GM19463 (cell line): ENCODE data around the gene PRKAR1B.
"Not testable (repeated sequence)": the region's sequence is repeated elsewhere in the genome, so short reads cannot be mapped to it uniquely, and the experiment has no call there.

Experiments
- ATAC-seq: cut with Tn5 transposase; IDR thresholded peaks from one replicate; pipeline ENCODE4 v1.9.1; 2021; ENCODE audit warnings: mild to moderate bottlenecking, moderate library complexity; ENCODE audit not compliant: unreplicated experiment

Gene PRKAR1B

GRCh38 chr7:563629-564170 is 163.4 kb downstream of the PRKAR1B start:
- no peak for ATAC-seq

GRCh38 chr7:562789-563628 is 164.1 kb downstream of the PRKAR1B start:
- no peak for ATAC-seq

- no peak for ATAC-seq
These were observed 164.8 kb downstream of the PRKAR1B start for GRCh38 chr7:562374-562675.

GRCh38 chr7:561631-562373 is 165.3 kb downstream of the PRKAR1B start:
- ATAC-seq = no peak

GRCh38 chr7:560966-561630 is 166.0 kb downstream of the PRKAR1B start:
- ATAC-seq = no peak

GRCh38 chr7:559396-559705 is 167.7 kb downstream of the PRKAR1B start:
- no peak for ATAC-seq

GRCh38 chr7:557558-557881 is 169.6 kb downstream of the PRKAR1B start:
- no peak for ATAC-seq

GRCh38 chr7:556837-557557 is 170.1 kb downstream of the PRKAR1B start:
- no peak for ATAC-seq

- ATAC-seq = no peak
These were observed 170.7 kb downstream of the PRKAR1B start for GRCh38 chr7:556291-556826.

- ATAC-seq = no peak
These were observed 171.4 kb downstream of the PRKAR1B start for GRCh38 chr7:555551-556160.

GRCh38 chr7:553636-554111 is 173.4 kb downstream of the PRKAR1B start:
- ATAC-seq = no peak

- ATAC-seq = no peak
These were observed 174.0 kb downstream of the PRKAR1B start for GRCh38 chr7:552868-553635.

- ATAC-seq = not testable (repeated sequence)
These were observed 174.8 kb downstream of the PRKAR1B start for GRCh38 chr7:552151-552867.

- ATAC-seq = not testable (repeated sequence)
These were observed 175.5 kb downstream of the PRKAR1B start for GRCh38 chr7:551615-551970.

- no peak for ATAC-seq
These were observed 176.0 kb downstream of the PRKAR1B start for GRCh38 chr7:550881-551614.

GRCh38 chr7:549891-550625 is 177.0 kb downstream of the PRKAR1B start:
- ATAC-seq = no peak

- ATAC-seq = no peak
These were observed 177.8 kb downstream of the PRKAR1B start for GRCh38 chr7:549066-549890.
